DOHH2 (cell line): ENCODE results near the gene NAE1.

Experiments
- CTCF ChIP-seq: fragments of 200-600 bp; sonication (generic); IDR thresholded peaks from one replicate; pipeline ENCODE4 v1.5.1; 2014; ENCODE audit warnings: antibody characterized with exemption, mild to moderate bottlenecking, low read depth, low read length; ENCODE audit not compliant: poor library complexity, severe bottlenecking
- EZH2phosphoT487 ChIP-seq: fragments of 200-600 bp; sonication (generic); IDR thresholded peaks from 2 replicates; pipeline ENCODE4 v1.6.1; 2017; ENCODE audit warnings: borderline replicate concordance, mild to moderate bottlenecking, antibody characterized with exemption, low read length, moderate library complexity, mixed read lengths

GRCh38 chr16:66848172-66848571 lies 17.4 kb upstream of the NAE1 start:
- TF ChIP-seq CTCF (no peak), EZH2phosphoT487 (no peak)
